Amygdala (tissue), 56 donors: ENCODE results near the gene ITGA7.
A peak's percentile ranks its signal among the peaks of the same experiment; 100 is the strongest.

ENCODE experiments used
- DNase-seq, 56 donors: peaks; one replicate each; lab custom pipeline; 2025; lab: John Stamatoyannopoulos, UW

Gene ITGA7

DNA sequence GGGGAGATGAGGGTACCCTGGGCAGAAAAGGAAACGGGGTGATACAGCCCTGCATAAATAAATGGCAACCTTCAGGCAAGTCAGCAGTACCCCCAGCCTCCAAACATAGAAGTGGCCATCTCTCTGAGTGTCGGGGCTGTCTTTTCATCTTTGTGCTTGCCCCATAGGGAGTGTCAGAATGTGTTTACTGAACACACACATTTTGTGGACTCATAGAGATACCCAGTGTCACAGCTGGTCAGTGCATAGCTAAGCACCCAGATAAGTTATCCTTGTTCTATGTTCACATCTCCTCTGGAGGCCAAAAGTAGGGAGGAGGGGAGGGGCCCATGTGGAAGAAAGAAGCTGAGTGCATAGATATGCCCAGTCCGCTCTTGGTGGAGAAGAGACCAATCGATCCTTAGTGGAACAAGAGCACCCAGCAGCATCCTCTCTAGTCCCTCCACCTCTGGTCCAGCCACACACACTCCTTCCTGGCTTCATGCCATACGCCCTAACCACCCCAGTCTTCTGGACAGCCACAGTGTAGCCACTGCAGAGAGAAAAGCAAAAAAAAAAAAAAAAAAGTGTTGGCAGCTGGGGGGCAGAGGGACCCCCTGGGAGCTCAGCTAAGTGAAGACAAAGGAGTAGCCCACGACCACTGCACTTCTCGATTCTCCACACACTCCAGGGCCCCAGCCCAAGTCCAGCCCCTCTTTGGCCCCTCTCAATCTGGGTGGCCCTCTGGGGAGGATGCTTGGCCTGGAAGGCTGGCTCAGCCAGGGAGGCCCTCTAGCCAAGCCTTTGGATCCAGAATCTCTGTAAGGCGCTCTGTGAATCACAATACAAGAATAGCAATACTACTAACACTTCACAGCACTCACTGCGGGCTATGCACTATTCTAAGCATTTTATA is 2.6 kb downstream of the ITGA7 start:
- peak in 2 of 56 donors; percentile 12 to 28 for DNase-seq

- peak in 2 of 56 donors; percentile 29 to 30 for DNase-seq
Observed at GRCh38 chr12:55703901-55704761, 3.6 kb downstream of the ITGA7 start.

- peak in 20 of 56 donors; percentile 16 to 54 (median 26) for DNase-seq
Observed at GRCh38 chr12:55703288-55703687, 4.4 kb downstream of the ITGA7 start.

GRCh38 chr12:55702861-55703260 is 4.8 kb downstream of the ITGA7 start:
- no peak for DNase-seq

DNA sequence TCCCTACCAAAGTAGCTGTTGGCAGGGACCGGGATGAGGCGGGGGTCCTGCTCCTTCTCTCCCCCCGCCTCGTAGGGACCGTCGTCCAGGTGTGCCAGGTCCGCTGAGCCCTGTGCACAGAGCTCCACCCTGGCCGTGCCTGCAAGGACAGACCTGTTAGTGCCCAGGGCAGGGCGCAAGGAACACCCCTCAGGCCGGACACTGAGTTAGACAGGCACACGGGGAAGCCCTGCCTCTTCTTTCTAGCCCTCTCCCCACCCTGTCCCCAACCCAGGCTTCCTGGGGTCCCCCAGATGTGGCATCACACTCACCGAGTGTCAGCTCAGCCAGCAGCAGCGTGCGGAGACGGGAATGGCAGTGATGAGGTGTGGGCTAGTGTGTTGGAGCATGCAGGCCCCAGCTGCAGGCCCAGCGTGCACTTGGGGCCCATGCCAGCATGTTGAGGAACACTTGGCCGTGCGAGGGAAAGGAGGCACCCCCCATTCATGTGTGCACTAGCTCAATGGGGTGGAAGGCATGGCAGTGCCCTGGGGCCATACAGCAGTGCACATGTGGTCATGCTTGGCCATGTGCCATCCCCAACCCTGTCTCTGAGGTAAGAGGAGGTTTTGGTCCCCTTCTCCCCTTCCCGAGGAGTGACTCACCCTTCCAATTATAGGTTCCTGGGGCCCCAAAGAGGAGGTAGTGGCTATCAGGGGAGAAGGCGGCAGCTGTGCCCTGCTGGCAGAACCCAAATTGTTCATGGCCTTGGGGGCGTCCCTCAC is 7.3 kb downstream of the ITGA7 start:
- DNase-seq = no peak

DNA sequence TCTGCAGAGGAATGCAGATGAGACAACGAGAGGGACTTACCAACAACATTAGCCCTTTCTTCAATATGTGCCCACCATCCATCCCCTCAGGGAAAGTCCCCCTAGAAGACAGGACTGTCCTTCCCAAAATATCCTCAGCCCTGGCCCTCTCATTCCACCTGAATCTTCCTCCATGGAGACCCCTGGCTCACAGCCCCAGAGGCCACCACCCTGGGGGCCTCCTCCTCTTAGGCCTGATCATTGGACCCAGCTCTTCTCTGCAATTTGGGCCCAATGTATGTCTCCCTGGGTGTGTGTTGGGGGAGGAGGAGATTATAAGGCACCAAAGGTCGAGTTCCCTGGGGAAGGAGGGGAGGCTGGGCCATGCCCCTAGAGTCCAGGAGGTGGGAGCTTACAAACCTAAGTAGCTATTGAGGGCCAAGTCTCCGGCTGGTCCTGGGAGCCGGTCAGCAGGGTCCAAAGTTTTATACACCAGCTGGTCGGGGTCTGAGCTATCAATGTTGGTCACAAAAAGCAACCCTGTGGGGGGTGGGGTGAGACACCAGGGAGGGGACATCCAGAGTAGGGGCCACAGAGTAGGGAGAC is 8.1 kb downstream of the ITGA7 start:
- DNase-seq = no peak

- no peak for DNase-seq
Observed at GRCh38 chr12:55698965-55699364, 8.7 kb downstream of the ITGA7 start.

- no peak for DNase-seq
Observed at GRCh38 chr12:55698241-55698955, 9.3 kb downstream of the ITGA7 start.

GRCh38 chr12:55697686-55698085 is 10.0 kb downstream of the ITGA7 start:
- no peak for DNase-seq

GRCh38 chr12:55696796-55697462 is 10.8 kb downstream of the ITGA7 start:
- DNase-seq = no peak

- no peak for DNase-seq
Observed at GRCh38 chr12:55696141-55696540, 11.6 kb downstream of the ITGA7 start.

GRCh38 chr12:55695349-55695748 is 12.4 kb downstream of the ITGA7 start:
- no peak for DNase-seq

DNA sequence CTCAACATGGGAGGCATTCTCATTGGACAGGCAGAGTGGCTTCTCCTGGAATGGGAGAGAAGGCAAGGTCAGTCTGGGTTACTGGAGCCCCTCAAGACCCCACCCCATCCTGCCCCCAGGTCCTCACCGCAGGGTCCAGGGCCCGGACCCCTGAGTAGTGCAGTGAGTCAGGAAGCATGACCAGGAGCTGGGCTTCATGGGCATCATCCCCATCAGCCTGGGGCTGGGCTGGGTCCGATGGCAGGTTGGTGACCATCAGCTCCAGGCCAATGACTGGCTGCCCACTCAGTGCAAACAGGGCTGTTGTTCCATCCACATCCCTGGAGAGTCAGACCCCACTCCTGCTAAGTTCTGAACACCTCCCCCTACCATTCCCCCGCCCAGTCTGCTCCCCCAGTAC is 13.1 kb downstream of the ITGA7 start:
- no peak for DNase-seq

DNA sequence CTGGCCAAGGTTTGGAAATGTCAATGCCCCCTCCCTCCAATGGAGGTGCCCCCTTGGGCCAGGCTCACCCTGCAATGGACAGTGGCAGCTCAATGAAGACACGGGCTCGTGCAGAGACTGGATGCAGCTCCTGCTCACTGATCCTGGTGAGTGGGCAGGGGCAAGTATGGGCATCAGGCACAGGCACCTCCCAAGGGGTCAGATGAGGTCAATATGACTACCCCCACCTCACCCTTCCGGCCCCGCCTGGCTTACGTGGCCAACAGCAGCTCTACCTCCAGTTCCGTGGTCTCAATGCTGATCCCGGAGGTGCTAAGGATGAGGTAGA is 13.6 kb downstream of the ITGA7 start:
- DNase-seq = no peak

- no peak for DNase-seq
Observed at GRCh38 chr12:55693323-55694187, 14.1 kb downstream of the ITGA7 start.

DNA sequence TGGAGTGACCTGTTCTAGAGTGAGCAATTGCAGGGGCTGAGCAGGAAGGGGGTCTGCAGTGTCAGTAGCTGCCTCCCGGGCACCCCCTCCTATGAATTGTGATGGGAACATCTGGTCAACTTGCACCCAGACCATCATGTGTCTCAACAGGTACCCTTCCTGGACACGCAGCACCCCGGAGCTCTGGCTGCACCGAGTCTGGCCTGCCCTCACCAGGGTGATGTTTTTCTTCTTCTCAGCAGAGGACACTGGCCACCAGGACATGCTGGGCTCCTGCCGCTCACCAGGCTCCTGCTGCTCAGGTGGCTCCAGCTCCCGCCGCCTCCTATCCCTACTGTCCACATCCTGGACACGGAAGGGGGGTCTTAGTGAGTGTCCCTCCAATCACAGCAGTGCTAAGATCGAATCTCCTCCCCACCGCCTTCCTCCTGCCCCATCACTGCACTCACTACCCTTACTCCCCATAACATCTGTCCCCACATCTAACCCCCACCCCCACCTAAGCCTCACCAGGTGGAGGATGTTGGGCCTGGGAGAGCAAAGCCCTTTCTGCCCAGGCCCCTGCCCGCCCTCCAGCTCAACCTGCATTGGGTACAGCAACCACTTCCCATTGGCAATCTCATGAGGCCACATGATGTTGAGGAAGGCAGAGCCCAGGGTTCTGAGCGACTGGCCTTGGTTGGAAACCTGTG is 14.9 kb downstream of the ITGA7 start:
- DNase-seq = no peak
